ENCODE results near the gene UQCRC1. TPM values are rescaled to one million over a fixed set of nuclear protein-coding genes. Genes with fewer than 3 reads are reported as not detected.

UQCRC1 gene
- total and polyA plus RNA-seq, 8 donors = 148 to 203 (median 166) TPM

DNA sequence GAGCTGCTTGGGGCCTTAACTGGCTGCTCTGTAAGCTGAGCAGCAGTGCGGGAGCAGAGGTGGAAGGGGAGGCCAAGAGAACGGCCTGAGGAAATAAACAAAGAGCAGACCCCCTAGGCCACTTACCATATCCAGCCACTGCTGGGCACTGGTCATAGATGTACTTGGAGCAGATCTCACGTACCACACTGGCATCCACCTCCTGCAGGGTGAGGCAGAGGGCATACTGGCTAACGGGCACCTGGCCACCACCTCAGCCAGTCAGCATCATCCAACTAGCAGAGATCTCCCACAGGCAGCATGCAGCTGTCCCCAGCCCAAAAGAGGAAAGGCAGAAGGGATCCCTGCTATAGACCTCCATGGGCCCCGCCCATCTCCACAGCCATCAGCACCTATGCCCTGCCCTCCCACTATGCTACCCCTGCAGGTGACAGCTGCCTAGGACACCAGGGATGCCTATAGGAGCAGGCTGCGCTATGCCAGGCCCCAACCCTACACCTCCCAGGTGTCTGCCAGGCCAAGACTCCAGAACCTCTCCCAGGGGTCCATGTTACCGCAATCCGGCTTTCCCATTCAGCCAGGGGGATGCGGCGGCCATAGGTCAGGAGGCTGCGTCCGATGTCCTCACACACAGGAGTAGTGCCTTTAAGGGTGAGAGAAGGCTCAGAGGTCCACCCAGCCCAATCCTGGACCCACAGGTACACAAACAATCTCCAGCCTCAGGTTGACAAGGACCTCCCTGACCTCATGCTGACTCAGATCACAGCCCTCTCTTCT is 9.7 kb downstream of the UQCRC1 start:
- TF ChIP-seq, protein P1, sequence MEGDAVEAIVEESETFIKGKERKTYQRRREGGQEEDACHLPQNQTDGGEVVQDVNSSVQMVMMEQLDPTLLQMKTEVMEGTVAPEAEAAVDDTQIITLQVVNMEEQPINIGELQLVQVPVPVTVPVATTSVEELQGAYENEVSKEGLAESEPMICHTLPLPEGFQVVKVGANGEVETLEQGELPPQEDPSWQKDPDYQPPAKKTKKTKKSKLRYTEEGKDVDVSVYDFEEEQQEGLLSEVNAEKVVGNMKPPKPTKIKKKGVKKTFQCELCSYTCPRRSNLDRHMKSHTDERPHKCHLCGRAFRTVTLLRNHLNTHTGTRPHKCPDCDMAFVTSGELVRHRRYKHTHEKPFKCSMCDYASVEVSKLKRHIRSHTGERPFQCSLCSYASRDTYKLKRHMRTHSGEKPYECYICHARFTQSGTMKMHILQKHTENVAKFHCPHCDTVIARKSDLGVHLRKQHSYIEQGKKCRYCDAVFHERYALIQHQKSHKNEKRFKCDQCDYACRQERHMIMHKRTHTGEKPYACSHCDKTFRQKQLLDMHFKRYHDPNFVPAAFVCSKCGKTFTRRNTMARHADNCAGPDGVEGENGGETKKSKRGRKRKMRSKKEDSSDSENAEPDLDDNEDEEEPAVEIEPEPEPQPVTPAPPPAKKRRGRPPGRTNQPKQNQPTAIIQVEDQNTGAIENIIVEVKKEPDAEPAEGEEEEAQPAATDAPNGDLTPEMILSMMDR (IDR thresholded peaks at IDR 0.05) = no peak
- ATAC-seq (no peak), DNase-seq (peak in 1 of 4 donors; percentile 44)
- H3K27ac ChIP-seq = peak overlapping the region in 1 of 2 donors; percentile 40
- H3K4me3 ChIP-seq = no peak overlapping the region
- H3K9me3 ChIP-seq = no peaks in the 10 kb centered on the region
- H3K4me1 ChIP-seq = peaks cover 4 to 15% of the 10 kb centered on the region in 2 donors
- H3K27me3 ChIP-seq = peaks cover 2 to 12% of the 10 kb centered on the region in 2 donors
- peaks cover 0 to 80% of the 10 kb centered on the region in 2 donors for H3K36me3 ChIP-seq
- intact Hi-C loops (cut with DNase I) = no loop called here

DNA sequence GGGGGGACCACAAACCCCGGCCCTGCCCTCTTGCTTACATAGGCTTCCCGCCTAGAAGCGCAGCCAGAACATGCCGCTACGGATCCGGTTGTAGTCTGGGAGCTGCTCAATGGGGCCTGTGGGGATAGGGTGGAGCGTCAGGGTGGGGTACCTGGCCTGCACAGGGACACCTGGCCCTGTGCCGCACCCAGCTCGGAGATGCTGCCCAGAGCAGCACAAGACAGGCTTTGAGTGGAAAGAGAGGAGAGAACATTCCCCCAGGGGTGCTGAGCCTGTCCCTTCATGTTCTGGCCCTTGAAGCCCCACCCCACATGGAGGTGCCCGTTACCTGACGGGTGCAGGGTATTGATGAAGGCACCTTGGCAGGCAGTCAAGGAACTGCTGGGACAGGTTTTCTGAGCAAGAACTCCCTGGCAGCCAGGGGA is 10.4 kb downstream of the UQCRC1 start:
- Histone ChIP-seq H3K4me1 (peaks cover 4 to 21% of the 10 kb centered on the region in 2 donors), H3K27ac (peak overlapping the region in 1 of 2 donors; percentile 40), H3K4me3 (no peak overlapping the region), H3K27me3 (peaks cover 6 to 18% of the 10 kb centered on the region in 2 donors), H3K36me3 (peaks cover 0 to 74% of the 10 kb centered on the region in 2 donors), H3K9me3 (no peaks in the 10 kb centered on the region)
- intact Hi-C loops (cut with DNase I) = no loop called here
- ATAC-seq (no peak), DNase-seq (peak in 1 of 4 donors; percentile 54)
- TF ChIP-seq, protein P1 (IDR thresholded peaks at IDR 0.05) = no peak

DNA sequence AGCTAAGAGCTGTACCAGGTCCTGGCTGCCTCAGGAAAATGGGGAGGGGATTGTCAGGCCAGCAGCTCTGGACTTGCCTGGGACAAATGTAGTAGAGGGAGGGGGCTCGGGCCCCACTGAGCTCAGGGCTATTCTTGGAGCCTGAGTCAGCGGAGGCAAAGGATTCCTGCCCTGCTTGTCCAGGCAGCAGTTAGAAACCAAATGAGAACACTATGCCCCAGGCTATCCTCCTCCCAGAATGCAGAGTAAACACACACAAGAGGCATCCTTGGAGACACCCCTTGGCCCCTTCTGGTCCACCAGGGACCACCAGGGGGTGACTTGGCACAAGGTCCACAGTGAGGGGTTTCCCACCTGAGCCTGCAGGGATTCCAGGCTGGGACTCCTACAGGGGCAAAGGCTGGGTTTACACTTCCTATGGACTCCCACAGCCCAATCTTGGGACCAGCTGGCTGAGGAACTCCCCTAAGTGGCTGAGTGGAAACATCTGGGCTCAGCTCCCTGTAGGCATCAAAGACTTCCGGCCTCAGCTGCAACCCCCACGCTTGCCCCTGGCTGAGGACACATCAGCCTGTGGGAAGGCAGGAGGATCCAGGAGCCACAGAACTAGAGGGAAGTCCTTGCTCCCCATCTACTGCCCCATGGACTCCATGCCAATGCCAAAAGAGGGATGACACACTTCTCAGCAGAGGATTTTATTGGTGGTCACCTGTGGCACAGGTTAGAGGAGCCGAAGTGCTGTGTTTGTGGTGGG is 10.9 kb downstream of the UQCRC1 start:
- Histone ChIP-seq H3K36me3 (peaks cover 0 to 68% of the 10 kb centered on the region in 2 donors), H3K4me3 (no peak overlapping the region), H3K9me3 (no peaks in the 10 kb centered on the region), H3K27me3 (peaks cover 7 to 24% of the 10 kb centered on the region in 2 donors), H3K27ac (peak overlapping the region; percentile 40 to 48), H3K4me1 (peaks cover 4 to 22% of the 10 kb centered on the region in 2 donors)
- TF ChIP-seq, protein P1 (IDR thresholded peaks at IDR 0.05) = no peak
- peak in 3 of 4 donors; percentile 43 to 79 (median 54) for DNase-seq
- peak; percentile 9 for ATAC-seq
- intact Hi-C loops (cut with DNase I) = no loop called here

DNA sequence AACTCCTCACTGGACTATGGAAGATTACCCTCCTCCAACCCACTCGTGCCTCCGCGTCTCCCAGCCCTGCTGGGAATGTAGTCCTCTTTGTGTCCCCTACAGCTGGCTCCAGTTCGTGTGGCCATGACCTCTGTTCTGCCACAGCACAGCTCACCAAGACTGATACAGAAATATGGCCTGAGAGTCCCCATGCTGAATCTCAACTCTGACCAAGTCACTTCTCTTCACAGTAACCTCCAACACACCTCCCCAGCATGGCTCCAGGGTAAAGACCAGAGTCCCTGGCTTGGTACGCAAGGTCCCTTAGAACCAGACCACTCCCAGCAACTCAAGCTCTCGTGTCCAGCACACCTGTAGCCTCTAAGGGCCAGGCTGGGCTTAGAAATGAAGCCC is 12.0 kb downstream of the UQCRC1 start:
- TF ChIP-seq, protein P1 (IDR thresholded peaks at IDR 0.05) = no peak
- no peak overlapping the region for H3K27ac ChIP-seq

More for the DNA sequence above, 12.0 kb downstream of the UQCRC1 start:
- ATAC-seq (no peak), DNase-seq (peak in 1 of 4 donors; percentile 21)
- Histone ChIP-seq H3K27me3 (peaks cover 7 to 35% of the 10 kb centered on the region in 2 donors), H3K4me1 (peaks cover 4 to 22% of the 10 kb centered on the region in 2 donors), H3K9me3 (no peaks in the 10 kb centered on the region), H3K4me3 (no peak overlapping the region), H3K36me3 (peaks cover 0 to 57% of the 10 kb centered on the region in 2 donors)
- intact Hi-C loops (cut with DNase I) = no loop called here
